ENCODE results near the gene FAM53C.

DNA sequence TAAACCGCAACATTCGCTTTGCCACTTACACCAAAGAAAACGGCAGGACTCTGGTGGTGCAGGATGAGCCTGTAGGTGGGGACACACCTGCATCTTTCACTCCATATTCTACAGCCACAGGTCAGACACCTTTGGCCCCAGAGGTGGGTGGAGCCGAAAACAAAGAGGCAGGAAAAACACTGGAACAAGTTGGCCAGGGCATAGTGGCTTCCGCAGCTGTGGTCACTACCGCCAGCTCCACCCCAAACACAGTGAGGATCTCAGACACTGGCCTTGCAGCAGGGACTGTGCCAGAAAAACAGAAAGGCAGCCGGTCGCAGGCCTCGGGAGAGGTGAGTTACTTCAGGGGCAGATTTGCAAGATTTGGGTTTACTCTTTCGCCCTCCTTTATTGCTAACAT, 48.2 kb downstream of the FAM53C start:
- TF ChIP-seq, protein P1, sequence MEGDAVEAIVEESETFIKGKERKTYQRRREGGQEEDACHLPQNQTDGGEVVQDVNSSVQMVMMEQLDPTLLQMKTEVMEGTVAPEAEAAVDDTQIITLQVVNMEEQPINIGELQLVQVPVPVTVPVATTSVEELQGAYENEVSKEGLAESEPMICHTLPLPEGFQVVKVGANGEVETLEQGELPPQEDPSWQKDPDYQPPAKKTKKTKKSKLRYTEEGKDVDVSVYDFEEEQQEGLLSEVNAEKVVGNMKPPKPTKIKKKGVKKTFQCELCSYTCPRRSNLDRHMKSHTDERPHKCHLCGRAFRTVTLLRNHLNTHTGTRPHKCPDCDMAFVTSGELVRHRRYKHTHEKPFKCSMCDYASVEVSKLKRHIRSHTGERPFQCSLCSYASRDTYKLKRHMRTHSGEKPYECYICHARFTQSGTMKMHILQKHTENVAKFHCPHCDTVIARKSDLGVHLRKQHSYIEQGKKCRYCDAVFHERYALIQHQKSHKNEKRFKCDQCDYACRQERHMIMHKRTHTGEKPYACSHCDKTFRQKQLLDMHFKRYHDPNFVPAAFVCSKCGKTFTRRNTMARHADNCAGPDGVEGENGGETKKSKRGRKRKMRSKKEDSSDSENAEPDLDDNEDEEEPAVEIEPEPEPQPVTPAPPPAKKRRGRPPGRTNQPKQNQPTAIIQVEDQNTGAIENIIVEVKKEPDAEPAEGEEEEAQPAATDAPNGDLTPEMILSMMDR (IDR thresholded peaks at IDR 0.05) = no peak
- TF ChIP-seq POLR2A (IDR thresholded peaks at IDR 0.05) (no peak), EP300 (IDR thresholded peaks at IDR 0.05; ENCODE audit: low read depth) (no peak), POLR2AphosphoS5 (IDR thresholded peaks at IDR 0.05) (no peak)

All from transverse colon (tissue), 4 donors.